RCC 7860 (cell line): ENCODE measurements around the gene HNRNPA2B1.
"Not testable (repeated sequence)": the region's sequence is repeated elsewhere in the genome, so short reads cannot be mapped to it uniquely, and the experiment has no call there.

ENCODE experiments used
- DNase-seq: peaks from one replicate; pipeline ENCODE4 v3.0.0-alpha.2; 2015; ENCODE audit warnings: low spot score
- FAIRE-seq: peaks from 2 replicates; lab custom pipeline; 2012; peaks lifted over from hg19 to GRCh38; lab: Jason Lieb, UNC

Gene HNRNPA2B1

GRCh38 chr7:26167303-26167934 lies 33.1 kb downstream of the HNRNPA2B1 start:
- FAIRE-seq, result peak; percentile 57
- no peak for DNase-seq

GRCh38 chr7:26166684-26167266 lies 33.8 kb downstream of the HNRNPA2B1 start:
- DNase-seq (no peak), FAIRE-seq (no peak)

GRCh38 chr7:26165950-26166683 lies 34.4 kb downstream of the HNRNPA2B1 start:
- FAIRE-seq, result no peak
- no peak for DNase-seq

- not testable (repeated sequence) for DNase-seq, FAIRE-seq
Observed at GRCh38 chr7:26163804-26164203, 36.7 kb downstream of the HNRNPA2B1 start.

GRCh38 chr7:26162431-26162830 lies 38.1 kb downstream of the HNRNPA2B1 start:
- FAIRE-seq, result no peak
- no peak for DNase-seq

GRCh38 chr7:26160896-26161295 lies 39.6 kb downstream of the HNRNPA2B1 start:
- FAIRE-seq, result no peak

GRCh38 chr7:26159243-26159642 lies 41.3 kb downstream of the HNRNPA2B1 start:
- DNase-seq (peak; percentile 62), FAIRE-seq (no peak)

More at GRCh38 chr7:26160896-26161295, 39.6 kb downstream of the HNRNPA2B1 start:
- DNase-seq, result no peak

- no peak for FAIRE-seq
- DNase-seq, result no peak
Observed at GRCh38 chr7:26157520-26158105, 42.9 kb downstream of the HNRNPA2B1 start.

GRCh38 chr7:26156451-26157420 lies 43.8 kb downstream of the HNRNPA2B1 start:
- peak; percentile 95 for DNase-seq
- FAIRE-seq, result peak; percentile 95

GRCh38 chr7:26155531-26156375 lies 44.8 kb downstream of the HNRNPA2B1 start:
- FAIRE-seq (peak; percentile 88), DNase-seq (peak; percentile 91)

- DNase-seq (peak; percentile 71), FAIRE-seq (peak; percentile 32)
Observed at GRCh38 chr7:26153823-26154783, 46.4 kb downstream of the HNRNPA2B1 start.

GRCh38 chr7:26153241-26153822 lies 47.2 kb downstream of the HNRNPA2B1 start:
- no peak for DNase-seq
- FAIRE-seq, result no peak

- not testable (repeated sequence) for DNase-seq
Observed at GRCh38 chr7:26152782-26153240, 47.7 kb downstream of the HNRNPA2B1 start.

GRCh38 chr7:26151953-26152781 lies 48.4 kb downstream of the HNRNPA2B1 start, which contains the start of gene NFE2L3:
NFE2L3 (plus strand) TSS chr7:26152198; CDS start chr7:26152499, 301 bp downstream.
- peak; percentile 69 for DNase-seq
- no peak for FAIRE-seq

More at GRCh38 chr7:26152782-26153240, 47.7 kb downstream of the HNRNPA2B1 start:
- not testable (repeated sequence) for FAIRE-seq

GRCh38 chr7:26151650-26151952 lies 48.9 kb downstream of the HNRNPA2B1 start:
- no peak for FAIRE-seq
- no peak for DNase-seq

GRCh38 chr7:26151096-26151495 lies 49.5 kb downstream of the HNRNPA2B1 start:
- no peak for DNase-seq
- FAIRE-seq, result no peak

- DNase-seq (no peak), FAIRE-seq (no peak)
Observed at GRCh38 chr7:26149391-26149977, 51.1 kb downstream of the HNRNPA2B1 start.
